OCI-LY3 (cell line): ENCODE data around the gene OR2AT4.

Experiments
- H2AFZ ChIP-seq: fragments of 200-600, 300-600 bp; shearing (Covaris generic); 2 replicates; pipeline ENCODE4 v1.6.0; 2014; ENCODE audit warnings: antibody characterized with exemption, low read depth, low read length
- H3K27ac ChIP-seq: fragments of 200-600, 300-600 bp; sonication (generic); 2 replicates; pipeline ENCODE4 v1.5.1; 2014; ENCODE audit warnings: mild to moderate bottlenecking, low read length, moderate library complexity, mixed read lengths
- H3K27me3 ChIP-seq: fragments of 200-600, 300-600 bp; sonication (generic); 2 replicates; pipeline ENCODE4 v1.6.1; 2014; ENCODE audit warnings: low read depth, low read length, mixed read lengths
- H3K36me3 ChIP-seq: fragments of 200-600, 300-600 bp; sonication (generic); replicated peaks from 2 replicates; pipeline ENCODE3; 2014; ENCODE audit warnings: low read depth, low read length, mixed read lengths
- H3K4me1 ChIP-seq: fragments of 300-600, 200-600 bp; sonication (generic); 2 replicates; pipeline ENCODE4 v1.6.1; 2014; ENCODE audit warnings: low read length, mixed read lengths
- H3K4me2 ChIP-seq: fragments of 200-600, 300-600 bp; sonication (generic); 2 replicates; pipeline ENCODE4 v1.6.1; 2014; ENCODE audit warnings: low read length, mixed read lengths
- H3K4me3 ChIP-seq: fragments of 300-600, 200-600 bp; sonication (generic); 2 replicates; pipeline ENCODE4 v1.5.1; 2014; ENCODE audit warnings: antibody characterized with exemption, mild to moderate bottlenecking, low read length, moderate library complexity
- H3K79me2 ChIP-seq: fragments of 300-600, 200-600 bp; shearing (Covaris generic); 2 replicates; pipeline ENCODE4 v1.6.1; 2014; ENCODE audit warnings: mild to moderate bottlenecking, low read length, mixed read lengths
- H3K9ac ChIP-seq: fragments of 300-600, 200-600 bp; shearing (Covaris generic); 2 replicates; pipeline ENCODE4 v1.6.0; 2014; ENCODE audit warnings: mild to moderate bottlenecking, low read length, moderate library complexity
- H3K9me3 ChIP-seq: fragments of 200-600, 300-600 bp; shearing (Covaris generic); 2 replicates; pipeline ENCODE4 v1.6.1; 2014; ENCODE audit warnings: low read length, mixed read lengths; ENCODE audit not compliant: insufficient read depth
- H4K20me1 ChIP-seq: fragments of 200-600, 300-600 bp; sonication (generic); 2 replicates; pipeline ENCODE4 v1.6.1; 2016; ENCODE audit warnings: low read length, mixed read lengths; ENCODE audit not compliant: insufficient read depth
- EZH2phosphoT487 ChIP-seq: fragments of 200-600 bp; shearing (Covaris generic); IDR thresholded peaks from 2 replicates; pipeline ENCODE4 v1.6.1; 2018; ENCODE audit warnings: antibody characterized with exemption, mixed run types, low read depth
- TF ChIP-seq, protein P1 (sequence below): fragments of 200-600, 300-600 bp; sonication (generic); IDR thresholded peaks from 2 replicates; pipeline ENCODE4 v1.5.1; 2014; ENCODE audit warnings: antibody characterized with exemption, low read length, low read depth

The OR2AT4 gene

DNA sequence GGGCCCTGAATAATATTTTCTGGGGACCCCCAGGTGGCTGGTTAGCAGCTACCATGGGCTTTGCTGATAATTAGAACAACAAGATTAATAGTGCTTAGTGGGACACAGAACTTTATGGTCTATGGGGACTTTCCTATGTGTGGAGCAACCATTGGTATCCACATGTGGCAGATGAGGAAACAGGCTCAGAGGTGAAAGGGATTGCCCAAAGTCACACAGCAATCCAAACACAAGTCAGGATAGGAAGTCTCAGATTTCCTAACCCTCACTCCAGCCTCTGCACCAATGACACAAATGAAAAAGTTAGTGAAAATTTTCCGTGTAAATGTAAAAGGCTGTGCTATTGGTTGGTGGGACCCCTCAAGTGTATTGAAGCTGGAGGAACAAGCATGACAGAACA lies 39.0 kb upstream of the OR2AT4 start:
- TF ChIP-seq, protein P1, sequence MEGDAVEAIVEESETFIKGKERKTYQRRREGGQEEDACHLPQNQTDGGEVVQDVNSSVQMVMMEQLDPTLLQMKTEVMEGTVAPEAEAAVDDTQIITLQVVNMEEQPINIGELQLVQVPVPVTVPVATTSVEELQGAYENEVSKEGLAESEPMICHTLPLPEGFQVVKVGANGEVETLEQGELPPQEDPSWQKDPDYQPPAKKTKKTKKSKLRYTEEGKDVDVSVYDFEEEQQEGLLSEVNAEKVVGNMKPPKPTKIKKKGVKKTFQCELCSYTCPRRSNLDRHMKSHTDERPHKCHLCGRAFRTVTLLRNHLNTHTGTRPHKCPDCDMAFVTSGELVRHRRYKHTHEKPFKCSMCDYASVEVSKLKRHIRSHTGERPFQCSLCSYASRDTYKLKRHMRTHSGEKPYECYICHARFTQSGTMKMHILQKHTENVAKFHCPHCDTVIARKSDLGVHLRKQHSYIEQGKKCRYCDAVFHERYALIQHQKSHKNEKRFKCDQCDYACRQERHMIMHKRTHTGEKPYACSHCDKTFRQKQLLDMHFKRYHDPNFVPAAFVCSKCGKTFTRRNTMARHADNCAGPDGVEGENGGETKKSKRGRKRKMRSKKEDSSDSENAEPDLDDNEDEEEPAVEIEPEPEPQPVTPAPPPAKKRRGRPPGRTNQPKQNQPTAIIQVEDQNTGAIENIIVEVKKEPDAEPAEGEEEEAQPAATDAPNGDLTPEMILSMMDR = no peak
- TF ChIP-seq EZH2phosphoT487 = no peak
- Histone ChIP-seq H3K9ac (no peak overlapping the region), H3K27me3 (no peaks in the 10 kb centered on the region), H2AFZ (no peak overlapping the region), H4K20me1 (no peaks in the 10 kb centered on the region), H3K4me1 (peaks cover 7% of the 10 kb centered on the region), H3K79me2 (no peaks in the 10 kb centered on the region), H3K9me3 (no peaks in the 10 kb centered on the region), H3K27ac (no peak overlapping the region), H3K4me3 (no peak overlapping the region), H3K4me2 (no peak overlapping the region), H3K36me3 (peaks cover 6% of the 10 kb centered on the region)

DNA sequence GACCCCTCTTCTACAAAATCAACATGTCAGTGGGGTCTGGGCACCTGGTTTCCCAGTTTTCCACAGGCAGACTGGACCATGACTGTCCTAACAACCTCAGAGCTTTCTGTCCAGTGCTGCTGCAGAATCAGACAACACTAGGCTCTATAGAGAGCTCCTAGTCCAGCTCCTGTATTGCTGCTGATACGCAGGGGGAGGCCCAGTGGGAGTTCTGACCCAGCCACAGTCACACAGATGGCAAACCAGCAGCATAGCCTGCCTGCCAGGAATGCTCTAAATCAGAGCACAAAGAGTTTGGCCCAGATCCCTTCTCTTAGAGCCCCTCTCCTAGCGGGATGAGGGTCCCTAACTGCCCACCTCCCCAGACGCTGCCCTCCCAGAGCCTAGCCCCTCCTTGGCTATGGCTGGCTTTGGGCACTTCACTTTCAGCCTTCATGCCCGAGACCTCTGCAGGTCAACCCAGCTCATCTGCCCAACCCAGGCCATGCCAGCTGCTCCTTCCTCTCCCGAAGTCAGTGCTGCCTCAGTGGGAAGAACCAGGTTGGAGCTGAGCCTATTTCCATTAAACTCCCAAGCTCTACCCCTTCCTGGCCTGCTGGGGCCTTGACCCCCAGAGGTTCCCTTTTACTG lies 38.5 kb upstream of the OR2AT4 start:
- H3K79me2 ChIP-seq = no peaks in the 10 kb centered on the region
- H3K4me3 ChIP-seq = no peak overlapping the region
- no peak overlapping the region for H3K27ac ChIP-seq
- H2AFZ ChIP-seq = no peak overlapping the region
- no peak overlapping the region for H3K9ac ChIP-seq
- no peak for TF ChIP-seq EZH2phosphoT487
- TF ChIP-seq, protein P1 = no peak
- peaks cover 2% of the 10 kb centered on the region for H3K4me1 ChIP-seq
- H3K9me3 ChIP-seq = no peaks in the 10 kb centered on the region
- H3K36me3 ChIP-seq = peaks cover 6% of the 10 kb centered on the region
- H3K4me2 ChIP-seq = no peak overlapping the region
- no peaks in the 10 kb centered on the region for H3K27me3 ChIP-seq
- no peaks in the 10 kb centered on the region for H4K20me1 ChIP-seq

DNA sequence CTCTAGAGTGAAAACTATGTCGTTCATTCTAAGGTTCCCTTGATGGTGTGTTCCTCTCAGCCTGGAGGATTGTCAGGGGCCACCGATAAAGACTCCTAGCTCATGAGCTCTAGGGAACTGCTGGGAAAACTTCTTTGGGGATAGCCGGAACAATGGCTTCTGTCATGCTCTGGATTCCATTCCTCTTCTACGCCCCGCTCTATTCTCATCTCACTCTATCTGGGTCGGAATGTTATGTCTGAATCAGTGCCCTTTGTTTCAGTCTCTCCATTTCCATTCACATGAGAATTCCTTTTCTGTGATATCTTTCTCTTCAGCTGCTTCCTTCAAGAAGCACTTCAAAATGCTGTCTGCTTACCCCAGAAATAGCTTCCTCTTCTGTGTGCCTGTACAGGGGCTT lies 37.3 kb upstream of the OR2AT4 start:
- no peak for TF ChIP-seq EZH2phosphoT487
- TF ChIP-seq, protein P1 = no peak
- Histone ChIP-seq H3K9me3 (no peaks in the 10 kb centered on the region), H3K4me1 (no peaks in the 10 kb centered on the region), H3K9ac (no peak overlapping the region), H3K4me2 (no peak overlapping the region), H4K20me1 (no peaks in the 10 kb centered on the region), H3K4me3 (no peak overlapping the region), H3K36me3 (peaks cover 6% of the 10 kb centered on the region), H3K27ac (no peak overlapping the region), H3K27me3 (no peaks in the 10 kb centered on the region), H3K79me2 (no peaks in the 10 kb centered on the region), H2AFZ (no peak overlapping the region)

DNA sequence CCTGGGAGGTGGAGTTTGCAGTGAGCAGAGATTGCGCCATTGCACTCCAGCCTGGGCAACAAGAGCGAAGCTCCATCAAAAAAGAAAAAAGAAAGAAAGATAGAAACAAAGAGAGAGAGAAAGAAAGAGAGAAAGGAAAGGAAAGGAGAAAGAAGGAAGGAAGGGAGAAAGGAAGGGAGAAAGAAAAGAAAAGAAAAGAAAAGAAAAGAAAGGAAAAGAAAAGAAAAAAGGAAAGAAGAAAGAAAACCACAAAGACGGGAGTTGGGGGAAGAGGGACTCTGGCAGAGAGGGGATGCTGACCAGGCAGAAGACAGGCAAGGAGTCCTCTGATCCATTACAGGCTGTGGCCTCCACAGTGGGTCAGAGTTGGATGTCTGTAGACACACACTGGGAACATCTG lies 35.4 kb upstream of the OR2AT4 start:
- no peaks in the 10 kb centered on the region for H4K20me1 ChIP-seq
- no peaks in the 10 kb centered on the region for H3K27me3 ChIP-seq
- H3K36me3 ChIP-seq = peaks cover 6% of the 10 kb centered on the region
- H3K9ac ChIP-seq = no peak overlapping the region
- H3K9me3 ChIP-seq = no peaks in the 10 kb centered on the region
- no peaks in the 10 kb centered on the region for H3K4me1 ChIP-seq
- H3K79me2 ChIP-seq = no peaks in the 10 kb centered on the region
- no peak overlapping the region for H3K4me2 ChIP-seq
- H2AFZ ChIP-seq = no peak overlapping the region
- H3K4me3 ChIP-seq = no peak overlapping the region
- TF ChIP-seq EZH2phosphoT487 = no peak
- TF ChIP-seq, protein P1 = no peak
- no peak overlapping the region for H3K27ac ChIP-seq
